IPS-20b (cell line): ENCODE results near the gene SPATS2L.

Experiments
- H3K27ac ChIP-seq: one replicate; pipeline ENCODE4 v1.5.1; 2013; ENCODE audit warnings: low read length
- H3K27me3 ChIP-seq: 2 replicates; pipeline ENCODE4 v1.6.1; 2013; ENCODE audit warnings: mild to moderate bottlenecking, low read length, inconsistent platforms; ENCODE audit not compliant: insufficient read depth
- H3K36me3 ChIP-seq: 2 replicates; pipeline ENCODE4 v1.6.1; 2013; ENCODE audit warnings: low read depth, mild to moderate bottlenecking, inconsistent platforms, low read length, moderate library complexity; ENCODE audit not compliant: insufficient read depth
- H3K4me1 ChIP-seq: 2 replicates; pipeline ENCODE4 v1.6.1; 2013; ENCODE audit warnings: mild to moderate bottlenecking, control low read depth, inconsistent platforms, low read length, moderate library complexity; ENCODE audit not compliant: insufficient read depth
- H3K4me3 ChIP-seq: 2 replicates; pipeline ENCODE4 v1.5.1; 2013; ENCODE audit warnings: mild to moderate bottlenecking, low read length, inconsistent platforms
- H3K9ac ChIP-seq: 2 replicates; pipeline ENCODE4 v1.6.1; 2013; ENCODE audit warnings: low read depth, mild to moderate bottlenecking, inconsistent platforms, low read length, moderate library complexity
- H3K9me3 ChIP-seq: 2 replicates; pipeline ENCODE4 v1.6.1; 2013; ENCODE audit warnings: mild to moderate bottlenecking, low read depth, low read length, inconsistent platforms; ENCODE audit not compliant: insufficient read depth

The SPATS2L gene

GRCh38 chr2:200406379-200406778 lies 99.9 kb downstream of the SPATS2L start:
- Histone ChIP-seq H3K4me1 (peaks cover 11% of the 10 kb centered on the region), H3K9ac (no peak overlapping the region), H3K9me3 (no peaks in the 10 kb centered on the region), H3K27me3 (no peaks in the 10 kb centered on the region), H3K4me3 (no peak overlapping the region), H3K36me3 (peaks cover 7% of the 10 kb centered on the region; the same call in 1 of the 2 replicates), H3K27ac (no peak overlapping the region)

- Histone ChIP-seq H3K27me3 (no peaks in the 10 kb centered on the region), H3K27ac (no peak overlapping the region), H3K4me3 (no peak overlapping the region), H3K9ac (no peak overlapping the region), H3K4me1 (peaks cover 11% of the 10 kb centered on the region), H3K36me3 (peaks cover 5% of the 10 kb centered on the region; the same call in 1 of the 2 replicates), H3K9me3 (no peaks in the 10 kb centered on the region)
Measured at GRCh38 chr2:200408428-200409316, 102.2 kb downstream of the SPATS2L start.

DNA sequence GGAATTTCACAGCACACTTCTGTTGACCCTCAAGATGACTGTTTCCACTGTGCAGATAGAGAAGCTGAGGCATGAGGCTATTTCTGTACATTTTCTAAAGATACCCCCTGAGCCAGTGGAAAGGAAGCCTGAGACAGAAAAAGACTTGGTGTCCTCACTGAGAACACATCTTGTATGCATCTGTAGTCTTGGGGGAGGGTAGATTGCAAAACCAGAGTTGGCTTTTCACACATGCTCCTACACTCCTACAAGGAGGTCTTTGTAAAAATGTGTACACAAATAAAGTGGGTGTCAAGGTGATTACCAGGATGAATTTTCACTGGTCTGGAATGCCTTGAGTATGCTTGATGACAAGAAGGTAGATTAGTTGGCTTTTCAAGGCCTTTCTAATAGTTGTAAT lies 105.3 kb downstream of the SPATS2L start:
- Histone ChIP-seq H3K4me3 (no peak overlapping the region), H3K27me3 (no peaks in the 10 kb centered on the region), H3K27ac (no peak overlapping the region), H3K9me3 (no peaks in the 10 kb centered on the region), H3K36me3 (peaks cover 16% of the 10 kb centered on the region; the same call in 1 of the 2 replicates), H3K9ac (no peak overlapping the region), H3K4me1 (peaks cover 8% of the 10 kb centered on the region; the same call in 1 of the 2 replicates)

- H3K4me1 ChIP-seq: peaks cover 15% of the 10 kb centered on the region; the same call in 1 of the 2 replicates
- H3K36me3 ChIP-seq: peaks cover 39% of the 10 kb centered on the region; the same call in 1 of the 2 replicates
- H3K4me3 ChIP-seq: no peak overlapping the region
- no peak overlapping the region for H3K9ac ChIP-seq
- no peaks in the 10 kb centered on the region for H3K27me3 ChIP-seq
- H3K27ac ChIP-seq: no peak overlapping the region
- H3K9me3 ChIP-seq: no peaks in the 10 kb centered on the region
Measured at GRCh38 chr2:200414367-200414766, 107.9 kb downstream of the SPATS2L start.

- no peak overlapping the region for H3K9ac ChIP-seq
- no peaks in the 10 kb centered on the region for H3K9me3 ChIP-seq
- no peak overlapping the region for H3K27ac ChIP-seq
- no peaks in the 10 kb centered on the region for H3K27me3 ChIP-seq
- peaks cover 15% of the 10 kb centered on the region; the same call in 1 of the 2 replicates for H3K4me1 ChIP-seq
- no peak overlapping the region for H3K4me3 ChIP-seq
- peaks cover 50% of the 10 kb centered on the region for H3K36me3 ChIP-seq
Measured at GRCh38 chr2:200415455-200415854, 109.0 kb downstream of the SPATS2L start.

DNA sequence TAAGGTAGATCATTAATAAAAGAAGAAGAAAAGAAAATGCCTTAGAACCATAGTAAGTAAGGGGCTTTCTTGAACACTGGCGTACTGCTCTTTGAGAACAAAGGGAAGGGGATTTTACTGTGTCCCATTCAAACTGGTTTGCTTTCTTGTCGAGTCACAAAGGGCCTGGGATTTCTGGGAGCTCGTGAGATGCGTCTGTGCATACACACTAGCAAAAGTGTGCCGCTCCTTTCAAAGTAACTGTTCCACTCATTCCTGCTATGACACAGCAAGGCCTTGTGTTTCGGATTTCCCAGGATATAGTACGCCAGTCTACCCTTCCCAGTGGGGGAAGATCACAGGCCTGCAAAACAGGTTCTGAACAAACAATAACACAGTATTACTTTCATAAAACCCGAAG lies 110.4 kb downstream of the SPATS2L start:
- H3K27me3 ChIP-seq: no peaks in the 10 kb centered on the region
- peak overlapping the region; percentile 31; the same call in 1 of the 2 replicates for H3K9ac ChIP-seq
- H3K27ac ChIP-seq: peak overlapping the region; percentile 9
- no peak overlapping the region for H3K4me3 ChIP-seq
- peaks cover 15% of the 10 kb centered on the region; the same call in 1 of the 2 replicates for H3K4me1 ChIP-seq
- peaks cover 63% of the 10 kb centered on the region for H3K36me3 ChIP-seq
- no peaks in the 10 kb centered on the region for H3K9me3 ChIP-seq

DNA sequence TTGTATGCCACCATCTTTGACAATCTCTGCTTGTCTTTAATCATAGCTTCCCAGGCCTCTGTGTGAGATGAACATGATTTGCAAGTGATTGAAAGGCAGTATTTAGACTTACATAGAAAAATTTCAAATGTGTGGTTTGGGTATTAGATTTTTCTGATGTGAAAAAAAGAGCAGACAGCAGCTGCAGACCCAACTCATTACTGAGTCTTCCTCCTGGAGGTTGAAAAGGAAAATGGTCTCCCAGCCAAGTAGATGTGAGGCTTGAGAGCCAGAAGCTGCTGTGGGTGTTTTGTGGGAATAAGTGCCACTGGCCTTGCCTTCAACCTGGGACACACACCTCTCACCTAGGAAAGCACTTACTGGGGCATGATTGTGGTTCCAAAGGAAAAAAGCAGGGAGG lies 110.9 kb downstream of the SPATS2L start:
- Histone ChIP-seq H3K4me1 (peaks cover 15% of the 10 kb centered on the region; the same call in 1 of the 2 replicates), H3K9me3 (no peaks in the 10 kb centered on the region), H3K36me3 (peaks cover 68% of the 10 kb centered on the region), H3K4me3 (no peak overlapping the region), H3K27me3 (no peaks in the 10 kb centered on the region), H3K9ac (no peak overlapping the region; the same call in 1 of the 2 replicates), H3K27ac (peak overlapping the region; percentile 9)

DNA sequence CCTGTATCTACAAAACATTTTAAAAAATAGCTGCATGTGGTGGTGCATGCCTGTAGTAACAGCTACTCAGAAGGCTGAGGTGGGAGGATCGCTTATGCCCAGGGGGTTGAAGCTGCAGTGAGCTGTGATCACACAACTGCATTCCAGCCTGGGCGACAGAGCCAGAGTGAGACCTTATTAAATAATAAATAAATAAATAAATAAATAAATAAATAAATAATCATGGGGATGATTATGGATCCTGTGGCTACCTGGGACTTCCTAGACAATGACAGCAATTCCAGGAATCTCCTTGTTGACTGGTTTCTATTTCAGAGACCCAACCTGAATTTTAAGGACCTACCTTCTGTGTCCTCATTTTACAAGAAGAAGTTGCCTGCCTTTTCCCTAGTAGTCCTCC lies 111.9 kb downstream of the SPATS2L start:
- H3K4me3 ChIP-seq: no peak overlapping the region
- no peaks in the 10 kb centered on the region for H3K9me3 ChIP-seq
- no peaks in the 10 kb centered on the region for H3K27me3 ChIP-seq
- H3K36me3 ChIP-seq: peaks cover 75% of the 10 kb centered on the region
- no peak overlapping the region for H3K9ac ChIP-seq
- no peak overlapping the region for H3K27ac ChIP-seq
- peaks cover 15% of the 10 kb centered on the region; the same call in 1 of the 2 replicates for H3K4me1 ChIP-seq

- H3K9ac ChIP-seq: no peak overlapping the region
- H3K27ac ChIP-seq: no peak overlapping the region
- no peaks in the 10 kb centered on the region for H3K9me3 ChIP-seq
- H3K36me3 ChIP-seq: peaks cover 71% of the 10 kb centered on the region
- no peak overlapping the region for H3K4me3 ChIP-seq
- H3K27me3 ChIP-seq: no peaks in the 10 kb centered on the region
- peaks cover 17% of the 10 kb centered on the region; the same call in 1 of the 2 replicates for H3K4me1 ChIP-seq
Measured at GRCh38 chr2:200419325-200419724, 112.8 kb downstream of the SPATS2L start.

- H3K9ac ChIP-seq: no peak overlapping the region
- H3K36me3 ChIP-seq: peaks cover 80% of the 10 kb centered on the region
- no peak overlapping the region for H3K4me3 ChIP-seq
- no peaks in the 10 kb centered on the region for H3K9me3 ChIP-seq
- H3K4me1 ChIP-seq: peaks cover 19% of the 10 kb centered on the region; the same call in 1 of the 2 replicates
- H3K27me3 ChIP-seq: no peaks in the 10 kb centered on the region
- H3K27ac ChIP-seq: no peak overlapping the region
Measured at GRCh38 chr2:200421270-200421669, 114.8 kb downstream of the SPATS2L start.

- Histone ChIP-seq H3K27me3 (no peaks in the 10 kb centered on the region), H3K9ac (no peak overlapping the region), H3K36me3 (peaks cover 77% of the 10 kb centered on the region), H3K27ac (no peak overlapping the region), H3K4me1 (peaks cover 13% of the 10 kb centered on the region; the same call in 1 of the 2 replicates), H3K9me3 (no peaks in the 10 kb centered on the region), H3K4me3 (no peak overlapping the region)
Measured at GRCh38 chr2:200422071-200422470, 115.6 kb downstream of the SPATS2L start.
